ENCODE data around the gene GGN. TPM values are rescaled to one million over a fixed set of nuclear protein-coding genes. Genes with fewer than 3 reads are reported as not detected.

The GGN gene
- total RNA-seq, result under 1 TPM in 1 of 4 donors, not detected in 3; 0.82 TPM

DNA sequence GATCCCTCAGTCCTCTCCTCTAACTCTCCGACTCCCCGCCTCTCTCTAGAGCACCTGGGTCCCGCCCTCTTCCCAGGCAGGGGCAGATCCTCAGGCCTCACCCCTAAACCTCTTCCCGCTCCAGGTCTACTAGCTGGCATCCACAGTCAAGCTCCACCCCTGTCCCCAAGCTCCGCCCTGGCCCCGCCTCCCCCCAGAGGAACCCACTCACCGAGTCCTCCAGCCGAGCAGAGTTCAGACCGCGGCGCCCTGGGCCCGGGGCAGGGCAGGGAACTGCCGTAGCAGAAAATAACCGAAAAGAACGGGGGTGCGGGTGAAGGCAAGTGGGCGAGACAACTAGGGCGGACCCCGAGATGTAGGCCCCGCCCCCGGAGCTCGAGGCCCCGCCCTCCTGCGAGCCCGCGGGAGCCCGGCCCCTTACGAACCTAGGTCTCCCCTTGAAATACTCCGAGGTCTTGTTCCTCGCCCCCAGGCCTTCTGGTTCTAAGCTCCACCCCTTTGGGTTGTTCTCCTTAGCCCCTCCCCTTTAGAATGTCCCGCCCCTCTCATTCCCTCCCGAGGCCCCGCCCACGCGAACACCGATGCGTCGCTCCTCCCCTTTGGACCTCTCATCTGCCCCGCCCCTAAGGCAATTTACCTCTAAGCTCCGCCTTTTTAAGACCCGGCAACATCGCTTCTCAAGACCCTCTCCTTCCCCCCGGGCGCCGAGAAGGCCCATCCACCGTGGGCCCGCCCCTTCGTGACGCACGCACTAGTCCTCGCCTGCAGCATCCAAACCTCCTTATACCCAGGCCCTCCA, at the start of gene GGN:
Gene GGN, minus strand, starts transcription at position 485 of the 799 bp plus-strand sequence. CDS start 773 bp downstream, outside the sequence.
- Histone ChIP-seq H3K27me3 (no peaks in the 10 kb centered on the region), H3K4me1 (peaks cover 0 to 19% of the 10 kb centered on the region in 2 donors), H3K27ac (peak within 1 kb of the TSS; percentile 42 to 51), H3K9me3 (no peaks in the 10 kb centered on the region), H3K36me3 (no peaks in the 10 kb centered on the region), H3K4me3 (peak within 1 kb of the TSS; percentile 39 to 46)
- TF ChIP-seq, protein P1, sequence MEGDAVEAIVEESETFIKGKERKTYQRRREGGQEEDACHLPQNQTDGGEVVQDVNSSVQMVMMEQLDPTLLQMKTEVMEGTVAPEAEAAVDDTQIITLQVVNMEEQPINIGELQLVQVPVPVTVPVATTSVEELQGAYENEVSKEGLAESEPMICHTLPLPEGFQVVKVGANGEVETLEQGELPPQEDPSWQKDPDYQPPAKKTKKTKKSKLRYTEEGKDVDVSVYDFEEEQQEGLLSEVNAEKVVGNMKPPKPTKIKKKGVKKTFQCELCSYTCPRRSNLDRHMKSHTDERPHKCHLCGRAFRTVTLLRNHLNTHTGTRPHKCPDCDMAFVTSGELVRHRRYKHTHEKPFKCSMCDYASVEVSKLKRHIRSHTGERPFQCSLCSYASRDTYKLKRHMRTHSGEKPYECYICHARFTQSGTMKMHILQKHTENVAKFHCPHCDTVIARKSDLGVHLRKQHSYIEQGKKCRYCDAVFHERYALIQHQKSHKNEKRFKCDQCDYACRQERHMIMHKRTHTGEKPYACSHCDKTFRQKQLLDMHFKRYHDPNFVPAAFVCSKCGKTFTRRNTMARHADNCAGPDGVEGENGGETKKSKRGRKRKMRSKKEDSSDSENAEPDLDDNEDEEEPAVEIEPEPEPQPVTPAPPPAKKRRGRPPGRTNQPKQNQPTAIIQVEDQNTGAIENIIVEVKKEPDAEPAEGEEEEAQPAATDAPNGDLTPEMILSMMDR (IDR thresholded peaks at IDR 0.05), result no peak
- no peak for TF ChIP-seq POLR2A (IDR thresholded peaks at IDR 0.05)
- intact Hi-C loops (cut with DNase I; ENCODE audit: low total_unique reads), result no loop called here
- peak; percentile 72 to 84 for DNase-seq

DNA sequence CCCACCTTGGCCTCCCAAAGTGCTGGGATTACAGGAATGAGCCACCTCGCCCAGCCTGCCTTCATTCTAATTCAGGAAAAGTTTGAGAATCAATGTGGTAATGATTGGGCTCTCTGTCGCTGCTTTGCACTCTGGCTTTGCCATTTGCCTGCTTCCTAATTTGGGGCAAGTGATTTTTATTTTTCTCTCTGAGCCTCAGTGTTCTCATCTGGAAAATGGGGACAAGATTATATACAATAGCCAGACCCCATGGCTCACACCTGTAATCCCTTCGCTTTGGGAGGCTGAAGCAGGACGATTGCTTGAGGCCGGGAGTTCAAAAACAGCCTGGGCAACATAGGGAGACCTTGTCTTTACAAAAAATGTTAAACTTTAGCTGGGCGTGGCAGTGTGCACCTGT, 49.5 kb upstream of the GGN start:
- H3K27ac ChIP-seq, result no peak overlapping the region
- no peak for DNase-seq
- no peak overlapping the region for H3K4me3 ChIP-seq
- H3K9me3 ChIP-seq, result no peaks in the 10 kb centered on the region
- H3K4me1 ChIP-seq, result no peaks in the 10 kb centered on the region
- TF ChIP-seq, protein P1 (IDR thresholded peaks at IDR 0.05), result no peak
- TF ChIP-seq POLR2A (IDR thresholded peaks at IDR 0.05), result no peak
- peaks cover 0 to 21% of the 10 kb centered on the region in 2 donors for H3K27me3 ChIP-seq
- intact Hi-C loops (cut with DNase I; ENCODE audit: low total_unique reads), result no loop called here
- H3K36me3 ChIP-seq, result no peaks in the 10 kb centered on the region

DNA sequence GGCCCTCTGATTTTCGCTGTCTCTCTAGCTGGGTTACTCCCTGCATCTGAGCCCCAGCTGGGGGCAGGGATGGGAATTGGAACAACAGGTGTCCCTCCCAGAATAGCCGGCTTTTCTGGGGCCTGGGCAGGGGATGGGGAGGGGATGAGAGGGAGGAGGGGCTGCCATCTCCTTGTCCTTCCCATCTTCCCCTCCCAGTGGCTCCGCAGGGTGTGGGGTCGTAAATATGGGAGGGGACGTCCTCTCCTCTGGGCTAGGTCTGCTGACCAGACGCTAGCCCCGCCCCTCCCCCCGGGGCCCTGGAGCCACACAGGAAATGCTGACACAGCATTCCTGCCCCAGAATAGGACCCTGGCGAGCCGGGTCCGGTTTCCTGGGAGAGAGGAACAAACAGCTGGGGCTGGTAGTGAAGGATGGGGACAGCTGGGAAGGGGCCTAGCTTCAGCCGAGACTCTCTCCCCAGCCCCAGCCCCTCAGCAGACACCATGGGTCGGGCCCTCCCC, 46.8 kb upstream of the GGN start:
- H3K4me3 ChIP-seq, result no peak overlapping the region
- intact Hi-C loops (cut with DNase I; ENCODE audit: low total_unique reads), result no loop called here
- TF ChIP-seq, protein P1 (IDR thresholded peaks at IDR 0.05), result no peak
- no peak for TF ChIP-seq POLR2A (IDR thresholded peaks at IDR 0.05)
- H3K27me3 ChIP-seq, result peaks cover 0 to 21% of the 10 kb centered on the region in 2 donors
- no peak for DNase-seq
- H3K4me1 ChIP-seq, result no peaks in the 10 kb centered on the region
- no peaks in the 10 kb centered on the region for H3K36me3 ChIP-seq
- no peak overlapping the region for H3K27ac ChIP-seq
- no peaks in the 10 kb centered on the region for H3K9me3 ChIP-seq

DNA sequence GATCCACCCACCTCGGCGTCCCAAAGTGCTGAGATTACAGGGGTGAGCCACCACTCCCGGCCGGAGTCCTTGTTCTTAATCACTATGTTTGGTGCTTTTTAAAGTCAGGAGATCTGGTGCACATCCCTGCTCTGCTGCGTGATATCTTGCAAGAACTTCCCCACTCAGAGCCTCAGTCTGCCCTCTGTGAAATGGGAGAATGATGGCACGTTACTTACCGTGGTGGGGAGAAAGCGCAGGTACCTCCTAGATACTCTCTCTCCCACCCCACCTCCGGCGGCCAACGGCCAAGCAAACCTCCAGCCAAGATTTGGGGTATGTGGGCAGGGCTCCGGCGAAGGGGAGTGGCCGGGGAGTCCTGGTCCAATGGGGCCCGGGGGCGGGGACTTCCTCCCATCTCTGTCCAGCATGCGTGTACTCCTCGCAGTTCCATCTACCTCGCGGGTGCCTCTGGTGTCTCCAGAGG, 45.5 kb upstream of the GGN start, which contains the start of gene RYR1:
Gene RYR1, plus strand, starts transcription at position 424 of the 466 bp plus-strand sequence. CDS start 139 bp downstream, outside the sequence.
- no peak for TF ChIP-seq POLR2A (IDR thresholded peaks at IDR 0.05)
- TF ChIP-seq, protein P1 (IDR thresholded peaks at IDR 0.05), result no peak
- intact Hi-C loops (cut with DNase I; ENCODE audit: low total_unique reads), result no loop called here
- no peak within 1 kb of the TSS for H3K4me3 ChIP-seq
- no peaks in the 10 kb centered on the region for H3K9me3 ChIP-seq
- H3K27me3 ChIP-seq, result peaks cover 0 to 21% of the 10 kb centered on the region in 2 donors
- H3K4me1 ChIP-seq, result no peaks in the 10 kb centered on the region
- H3K36me3 ChIP-seq, result no peaks in the 10 kb centered on the region
- H3K27ac ChIP-seq, result no peak within 1 kb of the TSS
- no peak for DNase-seq

GRCh38 chr19:38430931-38431330, 43.1 kb upstream of the GGN start:
- Histone ChIP-seq H3K4me3 (no peak overlapping the region), H3K27ac (no peak overlapping the region), H3K36me3 (no peaks in the 10 kb centered on the region), H3K27me3 (peaks cover 0 to 21% of the 10 kb centered on the region in 2 donors), H3K9me3 (no peaks in the 10 kb centered on the region), H3K4me1 (no peaks in the 10 kb centered on the region)
- no peak for TF ChIP-seq POLR2A (IDR thresholded peaks at IDR 0.05)
- TF ChIP-seq, protein P1 (IDR thresholded peaks at IDR 0.05), result no peak
- intact Hi-C loops (cut with DNase I; ENCODE audit: low total_unique reads), result no loop called here
- no peak for DNase-seq
